HepG2 (cell line): Measurements from ENCODE around the gene EIF6.

Experiments
- ESRRA ChIP-seq: sonication (generic); formaldehyde crosslinking; IDR thresholded peaks from 2 replicates; pipeline ENCODE4 v1.5.1; 2020; ENCODE audit warnings: mild to moderate bottlenecking, low read depth, missing genetic modification reagents
- NFYB ChIP-seq: sonication (generic); formaldehyde crosslinking; IDR thresholded peaks from 2 replicates; pipeline ENCODE4 v1.4.0; 2020; ENCODE audit warnings: missing genetic modification reagents
- ZBTB33 ChIP-seq: sonication (generic); formaldehyde crosslinking; IDR thresholded peaks from 2 replicates; pipeline ENCODE4 v1.4.0; 2020; ENCODE audit warnings: missing genetic modification reagents
- ZKSCAN5 ChIP-seq: sonication (generic); formaldehyde crosslinking; IDR thresholded peaks from 2 replicates; pipeline ENCODE4 v1.5.1; 2020; ENCODE audit warnings: mild to moderate bottlenecking, missing genetic modification reagents
- ZNF180 ChIP-seq: sonication (generic); formaldehyde crosslinking; IDR thresholded peaks from 2 replicates; pipeline ENCODE4 v1.4.0; 2020; ENCODE audit warnings: low read depth, missing genetic modification reagents, borderline replicate concordance
- TF ChIP-seq, protein P1 (sequence below): sonication (generic); formaldehyde crosslinking; IDR thresholded peaks from one replicate; pipeline ENCODE4 v1.5.1; 2020; ENCODE audit warnings: mild to moderate bottlenecking, missing genetic modification reagents; ENCODE audit errors: not compliant biosample characterization

DNA sequence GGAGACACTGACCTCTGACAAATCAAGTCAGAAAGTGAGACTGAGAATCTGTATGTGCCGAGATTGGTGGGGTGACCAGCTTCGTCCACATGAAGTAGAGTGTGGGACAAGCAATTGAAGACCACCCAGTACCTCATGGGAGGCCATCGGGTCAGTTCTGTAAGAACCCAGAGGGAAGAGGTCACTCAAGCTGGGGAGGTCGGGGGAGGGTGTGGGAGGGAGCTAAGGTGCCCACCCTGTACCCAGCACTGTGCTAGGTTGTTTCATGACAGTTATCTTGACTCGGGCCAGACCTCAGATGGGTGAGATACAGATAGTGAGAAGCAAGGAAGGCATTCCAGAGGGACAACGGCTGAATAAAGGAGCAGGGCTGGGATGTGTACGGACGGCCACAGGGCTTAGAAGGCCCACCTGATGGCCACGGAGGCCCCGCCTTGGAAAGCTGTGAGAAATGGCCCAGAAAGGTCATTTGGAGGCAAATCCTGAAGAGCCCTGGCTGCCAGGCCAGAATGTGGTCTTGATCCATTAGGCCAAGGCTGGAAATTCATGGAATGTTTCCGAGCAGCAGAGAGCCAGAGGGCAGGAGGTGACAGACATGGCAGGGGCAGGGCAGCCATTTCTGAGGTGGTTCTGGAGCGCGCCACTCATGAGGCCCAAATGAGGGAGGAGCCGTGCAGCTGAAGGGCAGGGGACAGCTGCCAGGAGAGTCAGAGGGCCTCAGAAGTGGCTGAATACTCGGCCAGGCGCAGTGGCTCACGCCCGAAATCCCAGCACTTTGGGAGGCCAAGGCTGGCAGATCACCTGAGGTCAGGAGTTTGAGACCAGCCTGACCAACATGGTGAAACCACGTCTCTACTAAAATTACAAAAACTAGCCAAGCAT is 14.3 kb downstream of the EIF6 start:
- TF ChIP-seq ZKSCAN5 (CRISPR knock-in tag) (no peak), ESRRA (no peak), NFYB (CRISPR knock-in tag) (no peak), ZNF180 (CRISPR knock-in tag) (no peak), ZBTB33 (CRISPR knock-in tag) (no peak)
- TF ChIP-seq, protein P1, sequence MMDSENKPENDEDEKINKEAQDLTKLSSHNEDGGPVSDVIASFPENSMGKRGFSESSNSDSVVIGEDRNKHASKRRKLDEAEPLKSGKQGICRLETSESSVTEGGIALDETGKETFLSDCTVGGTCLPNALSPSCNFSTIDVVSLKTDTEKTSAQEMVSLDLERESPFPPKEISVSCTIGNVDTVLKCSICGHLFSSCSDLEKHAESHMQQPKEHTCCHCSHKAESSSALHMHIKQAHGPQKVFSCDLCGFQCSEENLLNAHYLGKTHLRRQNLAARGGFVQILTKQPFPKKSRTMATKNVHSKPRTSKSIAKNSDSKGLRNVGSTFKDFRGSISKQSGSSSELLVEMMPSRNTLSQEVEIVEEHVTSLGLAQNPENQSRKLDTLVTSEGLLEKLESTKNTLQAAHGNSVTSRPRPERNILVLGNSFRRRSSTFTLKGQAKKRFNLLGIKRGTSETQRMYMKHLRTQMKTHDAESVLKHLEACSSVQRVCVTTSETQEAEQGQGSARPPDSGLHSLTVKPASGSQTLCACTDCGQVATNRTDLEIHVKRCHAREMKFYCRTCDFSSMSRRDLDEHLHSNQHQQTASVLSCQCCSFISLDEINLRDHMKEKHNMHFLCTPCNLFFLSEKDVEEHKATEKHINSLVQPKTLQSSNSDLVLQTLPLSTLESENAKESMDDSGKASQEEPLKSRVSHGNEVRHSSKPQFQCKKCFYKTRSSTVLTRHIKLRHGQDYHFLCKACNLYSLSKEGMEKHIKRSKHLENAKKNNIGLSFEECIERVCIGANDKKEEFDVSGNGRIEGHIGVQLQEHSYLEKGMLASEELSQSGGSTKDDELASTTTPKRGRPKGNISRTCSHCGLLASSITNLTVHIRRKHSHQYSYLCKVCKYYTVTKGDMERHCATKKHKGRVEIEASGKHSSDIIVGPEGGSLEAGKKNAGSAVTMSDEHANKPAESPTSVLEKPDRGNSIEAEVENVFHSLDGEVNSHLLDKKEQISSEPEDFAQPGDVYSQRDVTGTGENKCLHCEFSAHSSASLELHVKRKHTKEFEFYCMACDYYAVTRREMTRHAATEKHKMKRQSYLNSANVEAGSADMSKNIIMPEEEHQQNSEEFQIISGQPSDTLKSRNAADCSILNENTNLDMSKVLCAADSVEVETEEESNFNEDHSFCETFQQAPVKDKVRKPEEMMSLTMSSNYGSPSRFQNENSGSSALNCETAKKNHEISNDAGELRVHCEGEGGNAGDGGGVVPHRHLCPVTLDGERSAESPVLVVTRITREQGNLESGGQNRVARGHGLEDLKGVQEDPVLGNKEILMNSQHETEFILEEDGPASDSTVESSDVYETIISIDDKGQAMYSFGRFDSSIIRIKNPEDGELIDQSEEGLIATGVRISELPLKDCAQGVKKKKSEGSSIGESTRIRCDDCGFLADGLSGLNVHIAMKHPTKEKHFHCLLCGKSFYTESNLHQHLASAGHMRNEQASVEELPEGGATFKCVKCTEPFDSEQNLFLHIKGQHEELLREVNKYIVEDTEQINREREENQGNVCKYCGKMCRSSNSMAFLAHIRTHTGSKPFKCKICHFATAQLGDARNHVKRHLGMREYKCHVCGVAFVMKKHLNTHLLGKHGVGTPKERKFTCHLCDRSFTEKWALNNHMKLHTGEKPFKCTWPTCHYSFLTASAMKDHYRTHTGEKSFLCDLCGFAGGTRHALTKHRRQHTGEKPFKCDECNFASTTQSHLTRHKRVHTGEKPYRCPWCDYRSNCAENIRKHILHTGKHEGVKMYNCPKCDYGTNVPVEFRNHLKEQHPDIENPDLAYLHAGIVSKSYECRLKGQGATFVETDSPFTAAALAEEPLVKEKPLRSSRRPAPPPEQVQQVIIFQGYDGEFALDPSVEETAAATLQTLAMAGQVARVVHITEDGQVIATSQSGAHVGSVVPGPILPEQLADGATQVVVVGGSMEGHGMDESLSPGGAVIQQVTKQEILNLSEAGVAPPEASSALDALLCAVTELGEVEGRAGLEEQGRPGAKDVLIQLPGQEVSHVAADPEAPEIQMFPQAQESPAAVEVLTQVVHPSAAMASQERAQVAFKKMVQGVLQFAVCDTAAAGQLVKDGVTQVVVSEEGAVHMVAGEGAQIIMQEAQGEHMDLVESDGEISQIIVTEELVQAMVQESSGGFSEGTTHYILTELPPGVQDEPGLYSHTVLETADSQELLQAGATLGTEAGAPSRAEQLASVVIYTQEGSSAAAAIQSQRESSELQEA (CRISPR knock-in tag) = no peak
